Stimulated activated CD4-positive, alpha-beta T cell treated with anti-CD3 and anti-CD28 coated beads, Interleukin-4, amount 100 ng/mL, for 48 hours (primary cell): ENCODE measurements around the gene ITSN1.
"Not testable (repeated sequence)": the region's sequence is repeated elsewhere in the genome, so short reads cannot be mapped to it uniquely, and the experiment has no call there.

Experiments used
- DNase-seq, 2 donors: peaks; one replicate each; pipeline ENCODE4 v3.0.0-alpha.2; 2020; ENCODE audit warnings: low read depth in 2 of 2

Gene ITSN1

DNA sequence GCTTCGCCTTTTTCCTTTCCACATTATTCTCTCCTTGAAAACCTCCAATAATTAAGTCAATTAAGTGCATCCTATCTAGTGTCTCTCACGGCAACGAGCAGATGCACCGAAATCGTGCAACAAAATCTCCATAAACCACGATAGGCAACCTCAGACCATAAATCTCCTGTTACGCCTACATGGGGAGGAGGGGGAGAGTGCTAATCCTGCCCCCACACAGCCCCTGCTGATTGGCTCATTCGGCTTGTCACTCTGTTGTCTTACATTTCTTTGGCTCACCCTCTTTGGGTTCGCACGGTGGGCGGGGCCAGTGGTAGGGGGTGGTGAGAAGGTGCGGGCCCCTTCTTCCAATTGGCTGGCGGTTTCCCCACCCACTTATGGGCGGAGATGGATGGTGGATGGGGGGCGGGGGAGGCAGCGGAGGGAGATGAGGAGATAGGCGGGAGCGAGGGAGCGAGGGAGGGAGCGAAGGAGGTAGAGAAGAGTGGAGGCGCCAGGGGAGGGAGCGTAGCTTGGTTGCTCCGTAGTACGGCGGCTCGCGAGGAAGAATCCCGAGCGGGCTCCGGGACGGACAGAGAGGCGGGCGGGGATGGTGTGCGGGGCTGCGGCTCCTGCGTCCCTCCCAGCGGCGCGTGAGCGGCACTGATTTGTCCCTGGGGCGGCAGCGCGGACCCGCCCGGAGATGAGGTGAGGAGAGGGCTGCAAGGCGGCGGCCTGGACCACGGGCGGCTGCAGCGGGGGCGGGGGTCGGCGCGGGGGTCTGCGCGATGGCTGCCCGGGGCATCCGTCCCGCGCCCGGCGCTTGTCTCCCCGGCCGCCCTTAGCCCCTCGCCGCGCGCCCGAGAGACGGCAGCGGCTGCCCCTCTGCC, at the start of gene ITSN1:
TSS of gene ITSN1 (plus strand) at position 475 of the 869 bp plus-strand sequence. CDS start 76,328 bp downstream, outside the sequence.
- DNase-seq, result peak; percentile 100

GRCh38 chr21:33598051-33598450, 44.2 kb upstream of the ITSN1 start:
- DNase-seq, result no peak

- no peak for DNase-seq
Measured at GRCh38 chr21:33608559-33608958, 33.7 kb upstream of the ITSN1 start.

DNA sequence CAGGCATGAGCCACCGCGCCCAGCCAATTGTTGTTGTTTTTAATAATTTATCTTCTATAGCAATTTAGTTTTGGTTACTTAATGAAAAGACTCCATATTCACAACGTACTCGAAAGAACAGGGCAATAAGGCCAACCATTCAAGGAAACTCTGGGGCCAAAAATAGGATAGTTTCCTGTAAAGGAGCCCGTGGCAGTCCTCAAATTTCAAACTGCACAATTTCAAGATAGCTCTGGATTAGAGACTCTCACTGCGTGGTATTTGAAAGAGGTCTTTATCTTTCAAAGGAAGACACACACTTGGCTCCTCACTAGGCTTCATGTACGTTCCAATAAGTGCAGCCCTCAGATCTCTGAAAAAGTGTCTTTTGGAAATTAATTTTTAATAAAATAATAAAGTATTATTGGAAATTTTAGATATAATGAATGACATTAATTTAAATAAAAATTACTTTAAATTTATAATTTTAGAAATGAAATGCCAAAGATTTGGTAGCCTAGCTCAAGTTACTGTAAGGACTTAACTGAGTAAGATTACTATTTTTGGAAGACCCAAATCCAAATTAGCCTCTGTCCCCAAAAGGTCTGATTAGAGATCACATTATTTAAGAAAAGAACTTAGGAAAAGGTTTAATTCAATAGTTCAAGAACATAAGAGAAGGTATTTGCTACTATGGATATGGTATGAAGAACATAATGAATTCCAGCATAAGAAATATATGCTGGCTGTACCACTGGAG, 31.1 kb upstream of the ITSN1 start:
- no peak for DNase-seq

DNA sequence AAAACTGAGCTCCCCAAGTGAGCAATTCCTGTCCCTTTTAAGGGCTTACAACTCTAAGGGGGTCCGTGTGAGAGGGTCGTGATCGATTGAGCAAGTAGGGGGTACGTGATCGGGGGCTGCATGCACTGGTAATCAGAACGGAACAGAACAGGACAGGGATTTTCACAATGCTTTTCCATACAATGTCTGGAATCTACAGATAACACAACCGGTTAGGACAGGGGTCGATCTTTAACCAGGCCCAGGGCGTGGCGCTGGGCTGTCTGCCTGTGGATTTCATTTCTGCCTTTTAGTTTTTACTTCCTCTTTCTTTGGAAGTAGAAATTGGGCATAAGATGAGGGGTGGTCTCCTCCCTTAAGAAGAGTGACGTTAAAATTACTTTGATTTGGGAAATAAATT, 24.7 kb upstream of the ITSN1 start:
- DNase-seq, result not testable (repeated sequence)

DNA sequence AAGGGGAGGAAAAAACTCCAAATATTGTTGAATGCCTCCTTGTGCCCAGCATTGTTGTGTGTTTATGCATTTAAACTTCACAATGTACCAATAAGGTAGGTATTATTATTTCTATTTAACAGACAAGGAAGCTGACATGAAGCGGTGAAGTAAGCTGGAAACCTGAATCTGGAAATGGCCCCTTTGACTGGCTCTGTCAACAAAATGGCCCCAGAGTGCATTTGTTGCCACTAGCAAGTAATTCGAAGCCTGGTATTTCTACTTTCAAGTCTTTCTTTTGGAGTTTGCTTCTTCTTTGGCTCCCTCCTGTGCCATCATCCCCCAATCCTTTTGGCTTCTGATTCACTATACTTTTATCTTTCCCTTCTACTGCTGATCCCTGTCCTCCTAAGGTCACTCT, 23.9 kb upstream of the ITSN1 start:
- no peak for DNase-seq

GRCh38 chr21:33619726-33620125, 22.6 kb upstream of the ITSN1 start:
- DNase-seq, result no peak

GRCh38 chr21:33622253-33622652, 20.0 kb upstream of the ITSN1 start:
- DNase-seq, result no peak

DNA sequence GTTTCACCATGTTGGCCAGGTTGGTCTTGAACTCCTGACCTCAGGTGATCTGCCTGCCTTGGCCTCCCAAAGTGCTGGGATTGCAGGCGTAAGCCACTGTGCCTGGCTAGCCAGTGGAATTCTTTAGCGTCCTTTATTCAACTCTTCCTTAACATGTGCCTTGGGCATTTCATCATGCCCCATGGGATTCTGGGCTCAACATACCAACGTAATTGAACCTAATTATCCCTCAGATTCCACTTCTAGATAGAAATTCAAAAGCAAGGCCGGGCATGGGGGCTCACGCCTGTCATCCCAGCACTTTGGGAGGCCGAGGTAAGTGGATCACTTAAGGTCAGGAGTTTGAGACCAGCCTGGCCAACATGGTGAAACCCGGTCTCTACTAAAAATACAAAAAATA, 16.1 kb upstream of the ITSN1 start:
- DNase-seq, result not testable (repeated sequence)

- DNase-seq, result no peak
Measured at GRCh38 chr21:33634254-33634653, 8.0 kb upstream of the ITSN1 start.

- no peak for DNase-seq
Measured at GRCh38 chr21:33640697-33641351, 1.5 kb upstream of the ITSN1 start.

DNA sequence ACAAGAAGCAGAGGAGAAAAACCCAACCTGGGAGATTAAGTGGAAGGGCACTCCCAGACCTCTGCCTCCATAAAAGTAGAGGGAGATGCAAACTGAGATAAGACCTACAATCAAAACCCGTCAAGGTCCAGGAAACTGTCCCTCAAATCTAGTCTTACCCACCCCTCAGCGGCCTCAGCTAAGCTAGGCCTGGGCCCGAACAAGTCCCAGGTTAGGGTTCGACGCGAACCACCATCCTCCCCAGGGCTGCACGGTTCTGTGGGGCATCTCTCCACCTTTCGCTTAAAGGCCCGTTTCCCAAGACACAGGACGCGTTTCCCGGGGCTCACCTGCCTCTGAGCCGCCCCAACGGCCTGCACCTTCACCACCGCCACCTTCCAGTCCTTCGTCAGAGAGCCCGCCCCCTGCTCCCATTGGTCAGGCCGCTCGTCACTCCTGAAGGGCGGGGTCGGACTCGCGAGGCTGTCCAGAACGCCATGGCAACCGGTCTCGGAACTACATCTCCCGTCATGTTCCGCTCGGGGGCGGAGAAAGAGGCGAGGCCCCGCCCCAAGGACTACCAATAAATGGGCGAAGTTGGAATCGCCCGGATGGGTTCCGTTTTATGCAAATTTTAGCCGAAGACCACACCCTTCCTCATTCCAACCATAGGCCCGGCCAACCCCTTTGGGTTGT, 812 bp upstream of the ITSN1 start, which contains the start of gene CRYZL1:
TSS of gene CRYZL1 (minus strand) at position 390 of the 675 bp plus-strand sequence. CDS start 10,190 bp downstream, outside the sequence.
- DNase-seq, result peak; percentile 99 to 100

GRCh38 chr21:33642896-33643657, 776 bp downstream of the ITSN1 start:
- peak in 1 of 2 donors; percentile 2 for DNase-seq

DNA sequence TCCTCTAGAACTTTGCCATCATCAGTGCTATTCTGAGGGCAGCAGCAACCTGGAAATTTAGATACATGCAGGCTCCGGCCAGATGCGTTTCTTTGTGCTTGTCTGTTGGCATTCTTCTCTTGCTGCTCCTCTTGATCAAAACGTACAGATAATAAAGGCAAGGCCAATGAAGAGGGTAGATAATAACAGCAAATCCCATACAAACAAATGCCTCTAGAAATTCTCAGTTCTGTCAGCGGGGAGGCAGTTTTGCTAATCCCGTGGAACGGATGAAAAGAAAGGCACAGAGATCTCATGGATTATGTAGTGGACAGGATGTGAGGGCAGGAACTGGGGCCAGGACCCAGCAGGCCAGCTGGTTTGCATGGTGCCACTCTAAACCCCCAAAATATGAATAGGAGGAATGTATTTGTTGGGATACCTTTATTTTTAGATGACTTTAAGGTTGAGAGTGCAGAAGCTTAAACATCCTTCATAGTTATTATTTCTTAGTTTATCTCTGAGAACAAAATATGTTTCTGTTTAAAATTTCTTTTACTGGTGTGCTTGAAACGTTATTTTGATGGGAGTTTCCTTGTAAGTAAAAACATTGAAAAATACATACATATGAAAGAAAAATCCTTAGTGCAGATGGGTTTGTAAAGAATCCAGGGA, 1.5 kb downstream of the ITSN1 start:
- DNase-seq, result no peak

DNA sequence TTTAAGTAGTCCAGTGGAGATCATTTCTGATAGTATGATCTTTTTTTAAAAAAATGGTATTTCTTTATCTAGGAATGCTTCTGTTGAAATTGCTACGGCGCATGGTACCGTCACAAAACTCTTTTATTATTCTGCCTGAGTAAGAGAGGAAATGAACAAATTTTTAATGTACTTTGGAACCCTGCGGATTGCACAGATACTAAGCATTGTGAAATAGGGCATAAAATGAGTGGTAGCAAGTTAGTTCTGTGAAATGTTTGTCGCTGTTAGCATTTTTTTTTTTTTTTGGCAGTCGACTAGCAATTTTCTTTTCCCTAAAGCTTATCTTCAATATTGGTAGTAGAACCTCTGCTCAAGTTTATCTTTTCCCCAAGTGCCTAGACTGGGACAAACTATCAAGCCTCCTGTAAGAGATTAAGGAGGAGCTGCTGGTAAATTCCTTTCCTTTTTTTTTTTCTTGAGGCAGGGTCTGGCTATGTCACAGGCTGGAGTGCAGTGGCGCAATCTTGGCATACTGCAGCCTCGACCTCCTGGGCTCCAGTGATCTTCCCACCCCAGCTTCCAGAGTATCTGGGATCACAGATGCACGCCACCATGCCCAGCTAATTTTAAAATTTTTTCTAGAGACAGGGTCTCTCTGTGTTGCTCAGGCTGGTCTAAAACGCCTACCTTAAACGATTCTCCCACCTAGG, 2.2 kb downstream of the ITSN1 start:
- no peak for DNase-seq

- no peak for DNase-seq
Measured at GRCh38 chr21:33645730-33646129, 3.4 kb downstream of the ITSN1 start.

- DNase-seq, result no peak
Measured at GRCh38 chr21:33647587-33647986, 5.3 kb downstream of the ITSN1 start.

GRCh38 chr21:33648555-33648954, 6.3 kb downstream of the ITSN1 start:
- no peak for DNase-seq

DNA sequence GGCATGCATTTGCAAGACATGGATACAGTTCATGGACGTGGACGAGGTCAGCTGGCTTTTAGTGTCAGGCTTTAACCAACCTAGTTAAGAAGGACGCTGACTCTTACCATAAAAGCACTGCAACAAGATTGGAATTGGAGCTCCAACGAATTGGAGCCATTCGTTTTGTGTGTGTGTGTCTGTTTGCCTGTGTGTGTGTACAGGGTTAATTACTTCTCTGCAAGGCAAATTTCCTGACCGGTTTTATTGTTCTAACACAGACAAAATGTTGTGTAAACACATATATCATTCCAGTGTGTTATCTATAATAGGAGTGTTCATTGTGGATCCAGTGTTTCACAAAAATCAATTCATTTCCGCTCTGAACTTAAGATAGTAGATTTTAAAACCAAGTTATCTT, 7.9 kb downstream of the ITSN1 start:
- no peak for DNase-seq
